NCI-H510A treated with DMSO at 0.1 percent for 48 hours (cell line): ENCODE data around the gene WFS1.

Experiments
- DNase-seq: peaks from one replicate; lab custom pipeline; 2025; lab: John Stamatoyannopoulos, UW

Gene WFS1

GRCh38 chr4:6269616-6270511 is at the start of gene WFS1:
Gene WFS1, plus strand, starts transcription at chr4:6269850. Its CDS starts 7,606 bp downstream, at chr4:6277456.
- DNase-seq, result peak; percentile 80

GRCh38 chr4:6221301-6221850 is 48.3 kb upstream of the WFS1 start:
- no peak for DNase-seq

- peak; percentile 33 for DNase-seq
These were observed 47.5 kb upstream of the WFS1 start for GRCh38 chr4:6221851-6222760.

GRCh38 chr4:6222761-6223292 is 46.8 kb upstream of the WFS1 start:
- DNase-seq, result peak; percentile 21

- DNase-seq, result no peak
These were observed 44.9 kb upstream of the WFS1 start for GRCh38 chr4:6224735-6225134.

- no peak for DNase-seq
These were observed 44.2 kb upstream of the WFS1 start for GRCh38 chr4:6225469-6225868.

- no peak for DNase-seq
These were observed 43.1 kb upstream of the WFS1 start for GRCh38 chr4:6226506-6226905.

GRCh38 chr4:6227412-6228157 is 42.1 kb upstream of the WFS1 start:
- DNase-seq, result peak; percentile 44

GRCh38 chr4:6228158-6229067 is 41.2 kb upstream of the WFS1 start:
- no peak for DNase-seq

GRCh38 chr4:6229095-6229494 is 40.6 kb upstream of the WFS1 start:
- DNase-seq, result no peak

- DNase-seq, result no peak
These were observed 39.8 kb upstream of the WFS1 start for GRCh38 chr4:6229671-6230501.

- no peak for DNase-seq
These were observed 39.2 kb upstream of the WFS1 start for GRCh38 chr4:6230502-6230785.

GRCh38 chr4:6230827-6231662 is 38.6 kb upstream of the WFS1 start:
- no peak for DNase-seq

- no peak for DNase-seq
These were observed 37.9 kb upstream of the WFS1 start for GRCh38 chr4:6231663-6232165.

- DNase-seq, result no peak
These were observed 36.5 kb upstream of the WFS1 start for GRCh38 chr4:6232836-6233785.

GRCh38 chr4:6233929-6234328 is 35.7 kb upstream of the WFS1 start:
- no peak for DNase-seq

- DNase-seq, result no peak
These were observed 34.6 kb upstream of the WFS1 start for GRCh38 chr4:6235012-6235411.
